IPS-NIHi7 (cell line): ENCODE data around the gene VANGL2.
A peak's percentile ranks its signal among the peaks of the same experiment; 100 is the strongest.

ENCODE experiments used
- DNase-seq: peaks from one replicate; pipeline ENCODE4 v3.0.0; 2012; ENCODE audit warnings: mixed read lengths; ENCODE audit errors: extremely low spot score

The VANGL2 gene

DNA sequence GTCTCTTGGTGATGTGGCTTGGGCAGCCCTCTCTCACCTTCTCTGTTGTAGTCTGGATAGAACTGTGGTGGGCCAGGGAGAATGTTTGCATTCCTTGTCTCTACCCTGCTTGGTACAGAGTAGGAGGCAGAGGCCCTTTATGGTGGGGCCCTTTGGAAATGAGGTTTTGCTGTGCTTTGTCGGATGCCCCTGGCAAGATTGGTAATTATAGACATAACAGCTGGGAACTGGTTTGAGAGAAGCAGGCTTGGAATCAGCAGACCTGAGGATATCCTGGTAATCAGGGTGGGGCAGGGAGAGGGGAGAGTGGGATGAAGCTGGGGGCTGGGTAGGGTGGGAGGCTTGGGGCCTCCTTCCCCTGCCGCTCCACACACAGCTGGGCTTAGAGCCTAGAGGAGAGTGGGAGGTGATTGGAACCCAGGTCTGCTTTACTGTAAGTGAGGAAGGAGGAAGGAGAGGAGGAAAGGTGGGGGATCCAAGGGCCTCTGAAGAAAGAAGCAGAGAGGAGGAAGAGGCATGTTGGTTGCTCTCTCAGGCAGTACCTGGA, 5.0 kb downstream of the VANGL2 start:
- DNase-seq: no peak

DNA sequence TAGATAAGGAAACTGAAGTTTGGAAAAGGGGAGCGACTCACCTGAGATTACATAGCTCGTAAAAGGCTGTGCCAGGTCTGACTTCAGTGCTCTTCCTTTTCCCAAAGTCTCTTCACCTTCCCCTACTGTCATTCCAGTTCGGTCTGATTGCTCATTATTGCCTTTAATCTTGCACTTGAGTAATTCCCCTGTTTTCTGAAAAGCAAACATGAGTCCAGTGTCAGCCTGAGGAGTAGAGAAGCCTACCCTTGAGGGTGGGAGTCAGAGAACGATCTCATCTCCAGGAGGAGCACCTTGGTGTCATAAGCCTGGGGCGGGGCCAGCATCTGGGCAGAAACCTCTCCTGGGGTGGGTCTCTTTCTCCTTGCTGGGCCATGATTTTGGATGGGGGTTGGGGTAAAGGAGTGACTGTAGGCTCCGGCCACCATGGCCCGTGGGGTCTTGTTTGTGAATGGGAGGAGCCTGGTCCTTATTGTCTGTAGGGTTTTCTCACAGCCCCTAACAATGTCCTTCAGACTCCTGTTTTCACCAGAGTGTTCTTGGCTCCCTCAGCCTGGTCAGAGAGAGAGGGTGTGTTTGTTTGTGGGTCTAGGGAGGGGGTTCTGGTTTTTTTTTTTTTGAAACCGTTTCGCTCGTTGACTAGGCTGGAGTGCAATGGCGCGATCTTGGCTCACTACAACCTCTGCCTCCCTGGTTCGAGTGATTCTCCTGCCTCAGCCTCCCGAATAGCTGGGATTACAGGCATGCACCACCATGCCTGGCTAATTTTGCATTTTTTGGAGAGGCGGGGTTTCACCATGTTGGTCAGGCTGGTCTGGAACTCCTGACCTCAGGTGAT, 6.0 kb downstream of the VANGL2 start:
- no peak for DNase-seq

DNA sequence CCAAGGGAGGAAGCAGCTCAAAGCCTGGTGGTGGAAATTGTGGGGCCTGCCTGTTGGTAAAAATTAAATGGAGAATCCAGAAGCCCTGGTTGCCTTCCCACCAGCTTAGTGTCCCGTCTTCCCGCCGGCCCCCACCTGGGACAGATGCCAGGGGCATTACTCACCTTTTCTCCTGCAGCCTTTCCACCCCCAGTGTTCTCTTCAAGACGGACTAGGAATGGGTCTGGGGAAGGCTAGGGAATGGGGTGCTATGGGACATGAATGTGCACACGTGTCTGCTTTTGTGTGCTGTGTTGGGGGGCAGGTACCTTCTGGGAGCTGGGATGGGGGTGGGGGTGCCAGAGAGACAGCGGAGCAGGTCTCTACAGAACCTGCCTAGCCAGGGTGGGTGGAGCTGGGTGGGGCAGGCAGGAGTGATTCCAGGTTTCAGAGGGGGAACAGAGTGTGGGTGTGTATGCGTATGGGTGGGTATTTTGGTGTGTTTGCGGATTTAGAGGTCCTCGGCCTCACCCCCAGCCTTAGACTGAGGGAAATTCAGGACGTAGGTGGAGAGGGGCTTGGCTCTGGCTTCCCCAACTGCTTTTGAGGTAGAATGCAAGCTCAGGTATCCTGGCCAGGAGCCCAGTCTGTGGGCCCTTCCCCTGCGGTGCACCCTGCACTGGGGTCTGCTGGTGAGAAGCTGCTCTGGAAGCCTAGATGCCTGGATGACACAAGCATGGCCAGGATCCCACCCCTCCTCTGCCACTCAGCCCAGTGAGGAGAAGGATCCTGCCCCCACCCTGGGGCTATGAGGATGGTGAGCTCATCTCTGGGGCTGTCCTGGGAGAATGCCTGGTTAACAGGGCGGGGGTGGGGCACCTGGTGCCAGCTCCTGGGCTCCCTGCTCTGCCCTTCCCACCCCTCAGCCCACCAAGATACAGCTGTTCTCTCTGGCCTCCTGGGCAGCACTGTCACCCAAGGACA, 7.8 kb downstream of the VANGL2 start:
- peak; percentile 58 for DNase-seq

DNA sequence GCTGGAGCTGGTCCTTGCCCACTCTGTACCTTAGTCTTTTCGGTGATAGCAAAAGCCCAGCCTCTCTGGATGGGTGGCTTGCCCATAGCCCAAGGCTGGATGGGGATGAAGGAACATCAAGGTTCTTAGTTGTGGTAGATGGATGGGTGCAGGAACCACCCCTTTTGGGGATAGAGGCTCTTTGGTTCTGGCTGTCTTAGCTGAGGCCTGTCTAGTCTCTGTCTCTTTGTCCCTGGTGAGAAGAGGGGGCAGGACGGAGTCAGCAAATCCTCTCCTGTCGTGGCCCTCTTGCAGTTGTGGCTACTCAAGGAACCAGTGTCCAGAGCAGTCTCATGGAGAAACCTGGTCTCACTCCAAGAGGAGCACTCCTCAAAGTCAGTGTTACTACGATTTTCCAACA, 8.5 kb downstream of the VANGL2 start:
- no peak for DNase-seq

DNA sequence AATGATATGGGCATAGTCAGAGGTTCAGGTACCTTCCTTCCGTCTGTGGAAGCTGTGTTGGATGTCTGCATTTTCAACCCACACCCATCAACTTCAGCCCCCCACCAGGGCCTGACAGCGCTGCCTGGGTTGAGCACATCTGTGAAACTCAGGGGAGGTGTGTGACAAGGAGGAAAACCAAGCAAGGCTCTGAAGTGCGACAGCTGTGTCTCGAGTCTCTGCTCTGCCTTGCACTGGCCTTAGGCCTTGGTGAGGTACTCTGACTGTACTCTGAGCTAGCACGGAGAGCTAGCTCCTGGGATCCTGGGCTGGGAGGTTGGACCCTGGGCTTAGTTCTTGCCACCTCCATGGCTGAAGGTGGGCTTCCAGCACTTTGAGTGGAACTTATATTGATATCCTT, 9.1 kb downstream of the VANGL2 start:
- DNase-seq: no peak

DNA sequence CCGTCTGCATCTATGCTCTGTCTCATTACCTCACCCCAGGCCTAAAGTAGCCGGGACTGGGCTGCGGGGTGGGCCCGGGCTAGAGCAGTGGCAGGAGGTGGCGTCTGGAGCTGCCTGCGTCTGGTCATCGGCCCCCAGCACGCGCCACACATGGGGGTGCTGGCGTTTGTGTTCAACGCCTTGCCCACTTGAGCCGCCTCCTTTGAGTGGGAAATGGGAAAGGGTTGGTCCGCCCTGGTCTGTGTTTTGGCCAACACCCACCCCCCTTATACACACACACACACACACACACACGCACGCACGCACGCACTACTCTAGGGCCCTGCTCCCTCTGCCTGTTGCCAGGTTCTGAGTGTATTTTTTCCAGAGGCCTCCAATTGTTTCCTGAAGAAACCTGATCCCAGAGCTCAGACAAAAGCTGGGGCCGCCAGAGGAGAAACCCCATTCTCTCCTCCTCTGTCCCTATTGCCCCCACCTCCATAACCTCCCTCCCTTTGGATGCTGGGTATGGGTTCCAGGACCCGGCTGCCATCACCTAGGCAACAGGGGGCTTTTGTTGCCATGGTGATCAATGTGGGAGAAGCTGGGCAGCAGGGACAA, 10.1 kb downstream of the VANGL2 start:
- peak; percentile 40 for DNase-seq

DNA sequence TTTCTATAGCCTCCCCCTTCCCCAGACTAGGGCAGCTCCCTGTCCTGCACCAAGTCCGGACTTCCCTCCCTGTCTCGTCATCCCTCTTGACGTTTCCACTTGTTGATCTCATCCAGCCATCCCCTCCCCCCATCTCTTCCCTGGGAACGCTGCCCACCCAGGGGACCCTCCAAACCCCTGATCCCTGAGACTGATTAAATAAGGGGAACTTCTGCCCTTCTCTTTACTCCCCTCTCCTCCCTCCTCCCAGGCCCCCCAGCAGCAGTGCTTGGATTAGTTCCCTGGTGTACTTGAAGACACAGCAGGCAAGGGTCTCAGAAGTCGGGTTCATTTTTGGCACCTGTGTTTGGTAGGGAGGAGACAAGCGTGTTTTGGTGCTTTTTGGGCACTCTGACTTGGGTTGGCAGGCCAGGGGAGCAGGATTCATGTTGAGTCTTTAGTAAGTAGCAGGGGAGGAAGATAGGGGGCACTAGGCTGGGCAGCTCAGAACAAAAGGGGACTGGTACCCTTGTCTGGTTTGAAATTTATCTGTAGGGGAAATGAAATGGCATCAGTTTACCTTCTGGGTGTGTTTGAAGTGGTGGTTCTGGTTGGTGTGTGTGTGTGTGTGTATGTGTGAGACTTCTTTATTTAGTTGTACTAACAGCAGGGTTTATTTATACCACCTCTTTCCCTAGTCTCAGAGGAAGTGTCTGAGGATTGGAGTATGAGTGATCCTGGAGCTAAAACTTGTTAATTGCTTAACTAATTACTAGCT, 11.1 kb downstream of the VANGL2 start:
- DNase-seq: no peak

DNA sequence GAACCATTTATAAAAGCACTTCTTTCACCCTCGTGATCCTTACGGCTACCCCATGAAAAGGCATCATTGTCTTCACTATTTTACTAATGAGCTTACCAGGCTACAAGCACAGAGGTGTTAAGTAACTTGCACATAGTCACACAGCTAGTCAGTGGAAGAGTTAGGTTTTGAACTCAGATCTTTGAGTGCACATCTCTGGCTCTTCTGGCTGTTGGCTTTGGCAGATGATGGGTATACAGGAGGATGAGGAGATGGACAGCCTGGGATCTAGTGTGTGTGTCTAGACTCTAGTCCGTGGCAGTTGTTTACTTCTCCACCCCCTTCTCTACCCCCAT, 11.6 kb downstream of the VANGL2 start:
- DNase-seq: no peak

DNA sequence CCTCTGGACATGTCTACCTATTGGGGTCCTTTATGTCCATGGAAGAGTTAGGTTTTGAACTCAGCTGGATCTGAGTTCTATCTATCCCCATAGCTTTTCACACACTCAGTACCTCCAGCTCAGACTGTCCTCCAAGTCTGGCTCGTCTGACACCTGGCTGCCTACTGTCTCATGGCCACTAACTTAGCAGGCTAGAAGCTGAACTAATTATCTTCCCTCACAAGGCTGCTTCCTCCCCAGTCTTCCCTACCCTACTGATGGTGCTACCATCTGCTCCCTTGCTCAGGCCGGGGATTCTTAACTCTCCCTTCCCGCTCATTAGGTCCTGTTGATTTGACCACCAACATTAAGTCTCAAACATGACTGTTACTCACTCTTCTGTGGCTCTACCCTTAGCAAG, 13.4 kb downstream of the VANGL2 start:
- no peak for DNase-seq

DNA sequence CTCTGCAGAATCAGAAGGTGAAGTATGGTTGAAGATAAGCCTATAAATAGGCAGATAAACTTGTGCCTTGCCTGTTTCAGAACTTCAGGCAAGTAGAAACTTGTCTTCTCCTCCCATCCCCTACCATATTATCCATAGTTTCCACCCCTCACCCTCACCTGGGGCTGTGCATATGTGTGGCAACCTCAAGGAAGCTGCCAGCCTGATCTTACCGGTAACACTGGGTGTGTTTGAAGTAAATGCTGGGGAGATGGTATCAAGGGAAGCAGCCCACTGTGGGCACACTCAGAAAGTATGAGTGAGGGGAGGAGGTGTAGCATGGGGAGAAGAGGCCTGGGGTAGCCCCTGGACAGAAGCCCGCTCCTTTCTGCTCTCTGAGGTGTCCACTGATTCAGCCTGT, 14.5 kb downstream of the VANGL2 start:
- no peak for DNase-seq

DNA sequence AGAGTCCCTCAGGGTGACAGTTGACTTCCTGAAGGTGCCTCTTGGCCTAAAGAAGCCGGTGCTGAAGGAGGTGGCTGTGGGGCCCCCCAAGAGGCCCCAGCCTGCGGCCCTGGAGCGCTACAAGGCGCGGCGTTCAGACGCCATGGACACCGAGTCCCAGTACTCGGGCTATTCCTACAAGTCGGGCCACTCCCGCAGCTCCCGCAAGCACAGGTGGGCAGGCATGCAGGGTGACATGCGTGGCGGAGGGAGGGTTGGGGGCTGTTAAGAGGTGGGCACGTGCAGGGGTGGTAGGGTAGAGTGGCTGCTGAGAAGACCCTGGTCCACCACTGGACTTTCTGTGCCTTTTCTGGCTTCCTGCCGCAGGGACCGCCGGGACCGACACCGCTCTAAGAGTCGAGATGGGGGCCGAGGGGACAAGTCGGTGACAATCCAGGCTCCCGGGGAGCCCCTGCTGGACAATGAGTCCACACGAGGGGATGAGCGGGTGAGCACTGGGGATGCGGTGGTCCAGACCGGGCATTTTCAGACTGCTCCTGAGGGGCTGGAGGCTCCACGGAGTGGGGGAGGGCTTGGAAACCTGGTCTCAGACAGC, 15.4 kb downstream of the VANGL2 start:
- no peak for DNase-seq

DNA sequence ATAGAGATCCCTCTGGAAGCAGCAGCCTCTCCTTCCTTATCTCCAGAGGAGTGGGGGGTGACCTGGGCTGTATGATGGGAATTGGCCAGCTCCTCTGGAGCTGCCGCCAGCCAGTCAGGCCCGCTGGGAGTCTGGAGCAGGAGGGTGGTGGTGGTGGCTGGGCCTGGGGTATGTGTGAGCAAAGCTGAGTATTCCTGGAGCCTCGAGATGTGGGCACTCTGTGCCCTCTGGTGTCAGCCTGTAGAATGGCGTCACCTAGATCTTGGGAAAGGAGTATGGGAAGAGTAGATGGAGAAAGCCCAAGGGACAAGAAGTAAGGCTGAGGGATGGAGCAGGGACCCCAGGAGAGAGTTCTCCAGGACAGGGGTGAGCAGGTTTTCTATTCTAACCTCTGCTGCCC, 16.0 kb downstream of the VANGL2 start:
- DNase-seq: peak; percentile 79

DNA sequence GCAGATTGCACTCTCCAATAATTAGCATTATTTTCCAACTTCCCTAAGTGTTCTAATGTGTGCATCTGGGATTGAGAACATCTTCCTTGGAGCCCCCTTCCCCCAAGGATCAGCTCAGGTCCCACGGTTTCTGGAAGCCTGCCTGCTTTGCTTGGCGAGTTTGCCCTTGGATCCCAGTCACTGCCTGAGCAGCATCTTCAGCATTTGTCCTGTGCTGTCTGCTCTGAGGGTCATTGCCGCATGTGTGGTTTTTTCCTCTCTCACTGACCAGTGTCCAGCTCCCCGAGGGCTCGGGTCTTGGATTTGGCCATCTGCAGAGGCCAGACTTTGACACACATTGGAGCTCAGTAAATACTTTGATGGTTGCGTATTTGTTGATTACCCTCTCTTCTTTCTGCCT, 18.1 kb downstream of the VANGL2 start:
- DNase-seq: no peak

DNA sequence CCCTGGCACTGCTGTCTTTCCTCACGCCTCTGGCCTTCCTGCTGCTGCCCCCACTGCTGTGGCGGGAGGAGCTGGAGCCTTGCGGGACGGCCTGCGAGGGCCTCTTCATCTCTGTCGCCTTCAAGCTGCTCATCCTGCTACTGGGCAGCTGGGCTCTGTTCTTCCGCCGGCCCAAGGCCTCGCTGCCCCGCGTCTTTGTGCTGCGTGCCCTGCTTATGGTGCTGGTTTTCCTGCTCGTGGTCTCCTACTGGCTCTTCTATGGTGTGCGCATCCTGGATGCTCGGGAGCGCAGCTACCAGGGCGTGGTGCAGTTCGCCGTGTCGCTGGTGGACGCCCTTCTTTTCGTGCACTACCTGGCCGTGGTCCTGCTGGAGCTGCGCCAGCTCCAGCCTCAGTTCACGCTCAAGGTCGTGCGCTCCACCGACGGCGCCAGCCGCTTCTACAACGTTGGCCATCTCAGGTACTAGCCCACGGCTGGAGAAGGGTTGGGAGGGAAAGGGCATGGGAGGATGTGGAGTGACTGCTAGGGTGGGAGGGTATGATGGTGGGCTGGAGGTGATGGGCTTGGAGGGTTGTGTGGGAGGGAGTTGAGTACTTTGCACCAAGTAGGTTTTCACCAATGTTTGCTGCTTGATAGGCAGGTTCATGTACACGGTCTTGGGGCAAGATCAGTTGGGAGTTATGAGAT, 18.9 kb downstream of the VANGL2 start:
- DNase-seq: no peak

DNA sequence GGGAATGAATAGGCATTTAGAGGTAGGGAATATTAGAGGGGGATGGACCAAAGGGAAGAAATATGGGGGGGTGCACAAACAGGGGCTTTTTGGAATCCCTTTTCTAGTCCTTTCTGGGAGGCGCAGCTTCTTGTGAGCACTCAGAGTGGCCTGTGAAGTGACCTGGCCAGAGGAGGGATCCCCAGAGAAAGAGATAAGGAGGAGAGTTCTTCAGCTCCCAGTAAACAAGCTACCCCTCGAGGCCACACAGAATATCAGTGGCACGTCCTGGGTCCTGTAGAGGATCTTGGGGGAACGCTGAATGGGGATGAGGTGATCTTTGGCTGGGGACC, 19.4 kb downstream of the VANGL2 start:
- DNase-seq: no peak

DNA sequence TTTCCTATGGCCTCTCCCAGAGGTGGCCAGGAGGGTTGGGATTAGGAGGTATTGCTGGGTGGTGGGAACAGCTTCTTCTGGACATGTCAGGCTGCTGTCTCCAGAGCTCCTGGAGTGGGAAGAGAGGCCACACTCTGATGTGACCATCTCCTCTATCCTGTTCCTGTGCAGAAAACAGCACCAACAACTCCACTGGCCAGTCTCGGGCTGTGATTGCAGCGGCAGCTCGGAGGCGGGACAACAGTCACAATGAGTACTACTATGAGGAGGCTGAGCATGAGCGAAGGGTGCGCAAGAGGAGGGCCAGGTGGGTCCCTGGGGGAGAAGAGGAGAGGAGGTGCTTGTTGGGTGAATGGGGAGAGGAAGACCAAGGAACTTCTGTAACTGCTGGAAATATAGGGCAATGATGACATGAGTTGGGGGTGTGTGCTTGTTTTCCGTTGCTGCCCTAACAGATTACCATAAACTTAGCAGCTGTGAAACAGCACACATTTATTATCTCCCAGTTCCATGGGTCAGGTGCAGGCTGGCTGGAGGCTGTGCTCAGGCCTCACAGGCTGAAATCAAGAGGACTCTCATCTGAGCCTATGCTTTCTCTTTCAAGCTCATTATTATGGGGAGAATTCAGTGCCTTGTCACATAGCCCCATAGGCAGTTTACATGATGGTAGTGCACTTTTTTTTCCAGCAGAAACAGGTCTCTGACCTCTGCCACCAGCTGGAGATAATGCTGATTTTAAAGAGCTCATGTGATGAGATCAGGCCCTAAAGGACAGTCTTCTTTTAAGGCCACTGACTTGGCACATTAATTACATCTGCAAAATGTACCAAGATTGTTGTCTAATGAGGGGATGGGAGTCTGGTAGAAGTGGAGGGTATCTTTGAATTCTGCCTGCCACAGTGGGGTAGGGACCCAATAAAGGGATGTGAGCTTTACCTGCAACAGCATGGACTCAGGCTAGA, 20.8 kb downstream of the VANGL2 start:
- DNase-seq: no peak

DNA sequence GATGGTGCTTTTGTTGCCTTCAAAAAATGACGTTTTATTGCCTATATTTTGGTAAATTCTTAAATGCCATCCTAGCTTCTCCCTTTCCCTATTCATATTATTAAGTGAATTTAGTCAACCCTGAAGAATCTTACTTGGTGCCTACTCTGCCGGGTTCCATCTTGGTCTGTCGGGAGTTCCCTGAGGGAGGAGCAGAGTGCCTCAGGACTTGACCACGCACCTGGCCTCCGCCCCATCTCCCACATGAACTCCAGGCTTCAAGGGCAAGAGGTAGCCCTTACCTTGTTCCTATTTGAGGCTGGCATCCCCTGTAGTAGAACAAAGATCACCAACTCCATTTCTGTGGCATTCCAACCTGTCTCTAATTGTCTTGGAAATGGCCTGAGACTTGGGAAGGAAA, 21.5 kb downstream of the VANGL2 start:
- DNase-seq: no peak

DNA sequence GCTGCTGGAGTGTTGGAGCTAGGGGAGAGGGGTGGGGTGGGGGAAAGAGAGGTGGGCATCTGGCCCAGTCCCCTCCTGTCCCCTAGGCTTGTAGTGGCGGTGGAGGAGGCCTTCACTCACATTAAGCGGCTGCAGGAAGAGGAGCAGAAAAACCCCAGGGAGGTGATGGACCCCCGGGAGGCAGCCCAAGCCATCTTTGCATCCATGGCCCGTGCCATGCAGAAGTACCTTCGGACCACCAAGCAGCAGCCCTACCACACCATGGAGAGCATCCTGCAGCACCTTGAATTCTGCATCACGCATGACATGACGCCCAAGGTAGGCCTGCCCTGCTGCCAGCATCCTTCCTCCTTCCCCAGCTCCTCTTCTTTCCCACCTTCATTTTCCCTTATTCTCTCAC, 23.6 kb downstream of the VANGL2 start:
- DNase-seq: no peak

DNA sequence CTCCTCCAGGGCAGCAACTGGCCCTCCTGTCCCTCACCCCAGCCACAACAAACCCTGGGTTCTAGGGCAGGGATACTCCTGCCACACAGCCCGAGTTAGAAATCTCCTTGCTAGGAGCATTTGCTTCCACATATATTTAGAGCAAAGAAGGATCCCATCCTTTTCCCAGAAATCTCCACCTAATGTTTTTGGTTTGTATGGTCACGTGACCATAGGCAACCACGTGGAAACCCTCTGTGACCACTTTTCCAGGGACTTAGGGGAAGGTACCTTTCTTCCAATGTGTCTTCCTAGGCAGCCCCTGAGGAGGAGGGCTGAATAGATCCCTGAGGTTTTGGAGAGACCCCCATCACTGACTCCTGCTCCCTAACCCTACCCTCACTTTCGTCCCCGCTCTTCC, 25.5 kb downstream of the VANGL2 start:
- no peak for DNase-seq

DNA sequence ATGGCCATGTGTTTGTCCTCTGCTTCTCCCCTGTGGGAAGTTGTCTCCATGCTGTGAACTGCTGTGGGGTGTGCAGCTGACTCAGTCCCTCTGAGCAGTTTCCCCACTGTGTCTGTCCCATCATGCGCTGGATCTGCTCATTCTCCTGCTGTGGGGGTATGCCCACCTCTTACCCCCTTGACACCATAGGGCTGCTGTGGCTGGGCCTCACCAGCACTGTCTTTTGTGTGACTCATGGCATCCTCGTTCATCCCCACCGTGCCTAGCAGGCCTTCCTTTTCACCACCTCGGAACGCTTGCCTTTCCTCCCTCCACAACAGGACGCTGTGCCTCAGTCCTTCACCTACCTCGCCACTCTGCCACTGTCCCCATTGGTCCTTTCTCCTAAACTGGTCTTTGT, 27.3 kb downstream of the VANGL2 start:
- no peak for DNase-seq
